Left renal cortex interstitium (tissue), 4 donors: ENCODE measurements around the gene RTKN2. TPM values are rescaled to one million over a fixed set of nuclear protein-coding genes. Genes with fewer than 3 reads are reported as not detected.
"Not testable (repeated sequence)": the region's sequence is repeated elsewhere in the genome, so short reads cannot be mapped to it uniquely, and the experiment has no call there.

Experiments
- DNase-seq, 4 donors: peaks; one replicate each; pipeline ENCODE4 v3.0.0-alpha.2; 2013; ENCODE audit warnings: low read depth in 4 of 4, low spot score in 2 of 4, missing footprints in 1 of 4
- polyA plus RNA-seq, 4 donors: library from polyadenylated mRNA; unstranded; fragments of 120-200 nt; gene quantifications; one replicate each; pipeline ENCODE4 v1.2.1, GENCODE V29; 2013; ENCODE audit not compliant: insufficient read length in 4 of 4

RTKN2 gene
- polyA plus RNA-seq, 4 donors = 9.3 to 13.2 (median 11.3) TPM

GRCh38 chr10:62259998-62260397 lies 8.6 kb downstream of the RTKN2 start:
- DNase-seq = no peak

GRCh38 chr10:62259456-62259855 lies 9.2 kb downstream of the RTKN2 start:
- DNase-seq = no peak

GRCh38 chr10:62258926-62259325 lies 9.7 kb downstream of the RTKN2 start:
- DNase-seq = no peak

- DNase-seq = no peak
Measured at GRCh38 chr10:62253704-62254103, 14.9 kb downstream of the RTKN2 start.

GRCh38 chr10:62252051-62252450 lies 16.6 kb downstream of the RTKN2 start:
- no peak for DNase-seq

GRCh38 chr10:62250594-62251198 lies 17.9 kb downstream of the RTKN2 start:
- DNase-seq = no peak

GRCh38 chr10:62249957-62250356 lies 18.7 kb downstream of the RTKN2 start:
- DNase-seq = no peak

GRCh38 chr10:62248465-62248864 lies 20.2 kb downstream of the RTKN2 start:
- no peak for DNase-seq

GRCh38 chr10:62244785-62245467 lies 23.7 kb downstream of the RTKN2 start:
- DNase-seq = peak in 2 of 4 donors; percentile 45 to 70

- DNase-seq = no peak
Measured at GRCh38 chr10:62244088-62244487, 24.6 kb downstream of the RTKN2 start.

GRCh38 chr10:62243647-62243997 lies 25.0 kb downstream of the RTKN2 start:
- no peak for DNase-seq

- DNase-seq = not testable (repeated sequence)
Measured at GRCh38 chr10:62242965-62243646, 25.5 kb downstream of the RTKN2 start.

- DNase-seq = not testable (repeated sequence)
Measured at GRCh38 chr10:62241521-62241920, 27.1 kb downstream of the RTKN2 start.

GRCh38 chr10:62239994-62240393 lies 28.6 kb downstream of the RTKN2 start:
- no peak for DNase-seq

- no peak for DNase-seq
Measured at GRCh38 chr10:62238880-62239279, 29.8 kb downstream of the RTKN2 start.

GRCh38 chr10:62237966-62238365 lies 30.7 kb downstream of the RTKN2 start:
- DNase-seq = no peak

GRCh38 chr10:62237506-62237905 lies 31.1 kb downstream of the RTKN2 start:
- no peak for DNase-seq

- no peak for DNase-seq
Measured at GRCh38 chr10:62234077-62234605, 34.5 kb downstream of the RTKN2 start.

- DNase-seq = no peak
Measured at GRCh38 chr10:62233356-62234076, 35.1 kb downstream of the RTKN2 start.

GRCh38 chr10:62231805-62232204 lies 36.8 kb downstream of the RTKN2 start:
- no peak for DNase-seq

- DNase-seq = no peak
Measured at GRCh38 chr10:62231371-62231770, 37.3 kb downstream of the RTKN2 start.
